SK-N-SH treated with all-trans-retinoic acid at 6 μM for 48 hours (cell line): ENCODE data around the gene FAM227A.

ENCODE experiments used
- GLIS3 ChIP-seq: fragments of 250-450 bp; sonication (Bioruptor Pico); IDR thresholded peaks from 2 replicates; pipeline ENCODE4 v1.5.0; 2020; ENCODE audit warnings: mild to moderate bottlenecking, moderate library complexity
- SNAI2 ChIP-seq: fragments of 250-450 bp; sonication (Bioruptor Pico); IDR thresholded peaks from 2 replicates; pipeline ENCODE4 v1.5.0; 2020; ENCODE audit warnings: mild to moderate bottlenecking, moderate library complexity
- ZC3H10 ChIP-seq: fragments of 250-450 bp; sonication (Bioruptor Pico); IDR thresholded peaks from 2 replicates; pipeline ENCODE4 v1.5.1; 2021; ENCODE audit warnings: mild to moderate bottlenecking, moderate library complexity
- ZFP30 ChIP-seq: fragments of 450-650 bp; formaldehyde crosslinking; IDR thresholded peaks from 2 replicates; pipeline ENCODE4 v1.5.0; 2022; ENCODE audit warnings: mild to moderate bottlenecking, moderate library complexity
- ZNF70 ChIP-seq: fragments of 450-650 bp; formaldehyde crosslinking; IDR thresholded peaks from 2 replicates; pipeline ENCODE4 v1.5.0; 2020; ENCODE audit warnings: mild to moderate bottlenecking, moderate library complexity
- ZNF8 ChIP-seq: fragments of 450-650 bp; formaldehyde crosslinking; IDR thresholded peaks from 2 replicates; pipeline ENCODE4 v1.5.0; 2020; ENCODE audit warnings: mild to moderate bottlenecking, moderate library complexity
- TF ChIP-seq, protein P1 (sequence below): fragments of 250-450 bp; sonication (Bioruptor Pico); IDR thresholded peaks from 2 replicates; pipeline ENCODE4 v1.8.0; 2020; ENCODE audit warnings: mild to moderate bottlenecking, moderate library complexity, borderline replicate concordance

DNA sequence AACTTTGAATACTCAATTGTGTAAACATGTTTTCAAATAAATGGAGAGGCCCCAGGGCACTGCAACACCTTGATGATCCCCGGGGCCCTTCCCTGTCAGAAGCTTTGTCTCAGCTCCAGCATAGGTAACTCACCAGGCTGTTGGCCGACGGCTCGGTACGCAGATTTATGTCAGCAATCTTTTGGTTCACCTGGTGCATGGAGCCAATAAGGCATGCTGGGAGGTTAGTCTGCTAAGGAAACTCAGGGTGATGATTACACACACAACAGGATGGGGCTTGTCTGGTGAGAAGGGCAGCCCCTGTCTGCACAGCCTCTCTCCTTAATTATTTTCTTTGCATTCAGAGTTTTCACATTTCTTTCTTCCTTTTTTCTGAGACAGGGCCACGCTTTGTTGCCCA, 10.8 kb downstream of the FAM227A start:
- TF ChIP-seq ZNF70 (CRISPR knock-in tag) = no peak
- TF ChIP-seq, protein P1, sequence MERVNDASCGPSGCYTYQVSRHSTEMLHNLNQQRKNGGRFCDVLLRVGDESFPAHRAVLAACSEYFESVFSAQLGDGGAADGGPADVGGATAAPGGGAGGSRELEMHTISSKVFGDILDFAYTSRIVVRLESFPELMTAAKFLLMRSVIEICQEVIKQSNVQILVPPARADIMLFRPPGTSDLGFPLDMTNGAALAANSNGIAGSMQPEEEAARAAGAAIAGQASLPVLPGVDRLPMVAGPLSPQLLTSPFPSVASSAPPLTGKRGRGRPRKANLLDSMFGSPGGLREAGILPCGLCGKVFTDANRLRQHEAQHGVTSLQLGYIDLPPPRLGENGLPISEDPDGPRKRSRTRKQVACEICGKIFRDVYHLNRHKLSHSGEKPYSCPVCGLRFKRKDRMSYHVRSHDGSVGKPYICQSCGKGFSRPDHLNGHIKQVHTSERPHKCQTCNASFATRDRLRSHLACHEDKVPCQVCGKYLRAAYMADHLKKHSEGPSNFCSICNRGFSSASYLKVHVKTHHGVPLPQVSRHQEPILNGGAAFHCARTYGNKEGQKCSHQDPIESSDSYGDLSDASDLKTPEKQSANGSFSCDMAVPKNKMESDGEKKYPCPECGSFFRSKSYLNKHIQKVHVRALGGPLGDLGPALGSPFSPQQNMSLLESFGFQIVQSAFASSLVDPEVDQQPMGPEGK (CRISPR knock-in tag) = no peak
- TF ChIP-seq ZFP30 (CRISPR knock-in tag) = no peak
- TF ChIP-seq ZNF8 = no peak
- no peak for TF ChIP-seq ZC3H10 (CRISPR knock-in tag)
- no peak for TF ChIP-seq GLIS3 (CRISPR knock-in tag)
- TF ChIP-seq SNAI2 = no peak
